Endothelial cell of umbilical vein (primary cell): Measurements from ENCODE around the gene DNAH1. TPM values are rescaled to one million over a fixed set of nuclear protein-coding genes. Genes with fewer than 3 reads are reported as not detected.

ENCODE experiments used
- Bru-seq: library from RNA; stranded (reverse); fragments of 400-500 nt; gene quantifications from one replicate; lab custom pipeline; 2021; lab: Mats Ljungman, UMichigan
- BruChase-seq, 2 experiments: library from RNA; stranded (reverse); fragments of 400-500 nt; gene quantifications; one replicate each; lab custom pipeline; 2021; lab: Mats Ljungman, UMichigan
- BruUV-seq: library from RNA; stranded (reverse); fragments of 400-500 nt; replicated peaks from 2 replicates; lab custom pipeline; 2021; lab: Mats Ljungman, UMichigan
- CTCF ChIA-PET: fragments of 300-600, 350-600 bp; sonication (Branson Sonifier 250); formaldehyde crosslinking; loops from one replicate; lab custom pipeline; 2021; ENCODE audit warnings: antibody characterized with exemption, inconsistent platforms; lab: Charles Lee
- POLR2A ChIA-PET: fragments of 300-600, 350-600 bp; sonication (Branson Sonifier 250); formaldehyde crosslinking; loops from one replicate; lab custom pipeline; 2021; ENCODE audit warnings: antibody characterized with exemption, inconsistent platforms; lab: Charles Lee
- DNase-seq: peaks from one replicate; pipeline ENCODE4 v3.0.0-alpha.2; 2011; ENCODE audit warnings: low read depth, low spot score
- FAIRE-seq: peaks from 2 replicates; lab custom pipeline; 2011; peaks lifted over from hg19 to GRCh38; lab: Jason Lieb, UNC
- H2AFZ ChIP-seq: 2 replicates; pipeline ENCODE4 v1.6.0; 2012; ENCODE audit warnings: low read depth, low read length, control low read depth, inconsistent platforms
- H3K27ac ChIP-seq: 2 replicates; pipeline ENCODE4 v1.5.1; 2011; ENCODE audit warnings: low read depth, mild to moderate bottlenecking, control low read depth, low read length, moderate library complexity; ENCODE audit not compliant: insufficient read depth
- H3K27me3 ChIP-seq, 2 experiments: 2 replicates each; pipeline versions ENCODE4 v1.6.0 to v1.6.1; 2011; ENCODE audit warnings: low read length in 2 of 2, mixed read lengths in 1 of 2; ENCODE audit not compliant: control insufficient read depth in 2 of 2, insufficient read depth in 2 of 2
- H3K36me3 ChIP-seq, 2 experiments: 2 replicates in 1 of 2; 3 replicates in 1 of 2; pipeline ENCODE4 v1.5.1; 2011; ENCODE audit warnings: low read length in 2 of 2, mild to moderate bottlenecking in 1 of 2, moderate library complexity in 1 of 2; ENCODE audit not compliant: control insufficient read depth in 2 of 2, insufficient read depth in 2 of 2; ENCODE audit errors: extremely low read depth in 1 of 2
- H3K4me1 ChIP-seq: 3 replicates; pipeline ENCODE4 v1.5.1; 2011; ENCODE audit warnings: mild to moderate bottlenecking, low read length; ENCODE audit not compliant: control insufficient read depth, insufficient read depth; ENCODE audit errors: extremely low read depth
- H3K4me2 ChIP-seq: 2 replicates; pipeline ENCODE4 v1.6.1; 2011; ENCODE audit warnings: low read length, control low read depth, mixed read lengths; ENCODE audit not compliant: insufficient read depth
- H3K4me3 ChIP-seq, 3 experiments: fragments of 200-600 bp in 1 of 3; sonication (generic), shearing (Covaris generic) in 1 of 3; replicated peaks in 1 of 3; 2 replicates each; pipeline ENCODE4 v1.5.1; 2011 to 2016; ENCODE audit warnings: control low read depth in 3 of 3, low read length in 3 of 3, mild to moderate bottlenecking in 2 of 3, inconsistent platforms in 1 of 3, low read depth in 1 of 3, moderate library complexity in 1 of 3; ENCODE audit not compliant: insufficient read depth in 1 of 3
- H3K79me2 ChIP-seq: 2 replicates; pipeline ENCODE4 v1.6.0; 2012; ENCODE audit warnings: low read length, inconsistent platforms; ENCODE audit not compliant: control insufficient read depth, insufficient read depth
- H3K9ac ChIP-seq: replicated peaks from 2 replicates; pipeline ENCODE3; 2011; ENCODE audit warnings: low read length, control low read depth; ENCODE audit not compliant: insufficient read depth; ENCODE audit errors: extremely low read depth
- H3K9me1 ChIP-seq: replicated peaks from 3 replicates; pipeline ENCODE4 v1.6.0; 2011; ENCODE audit warnings: mild to moderate bottlenecking, low read length; ENCODE audit not compliant: control insufficient read depth, insufficient read depth; ENCODE audit errors: extremely low read depth
- H3K9me3 ChIP-seq: replicated peaks from 2 replicates; pipeline ENCODE4 v1.5.1; 2012; ENCODE audit warnings: low read length, inconsistent platforms; ENCODE audit not compliant: control insufficient read depth, insufficient read depth
- H4K20me1 ChIP-seq: replicated peaks from 2 replicates; pipeline ENCODE3; 2011; ENCODE audit warnings: mild to moderate bottlenecking, low read length; ENCODE audit not compliant: control insufficient read depth, insufficient read depth; ENCODE audit errors: extremely low read depth
- FOS ChIP-seq: IDR thresholded peaks from 2 replicates; pipeline ENCODE4 v1.6.1; 2011; ENCODE audit warnings: mild to moderate bottlenecking, low read length, moderate library complexity, borderline replicate concordance; ENCODE audit not compliant: insufficient read depth
- GATA2 ChIP-seq: IDR thresholded peaks from 2 replicates; pipeline ENCODE4 v1.7.0; 2011; ENCODE audit warnings: low read depth, mild to moderate bottlenecking, moderate library complexity, mixed read lengths, low read length; ENCODE audit not compliant: insufficient read length, insufficient read depth
- MYC ChIP-seq: IDR thresholded peaks from one replicate; pipeline ENCODE4 v1.6.1; 2011; ENCODE audit warnings: mild to moderate bottlenecking, low read depth, low read length
- POLR2A ChIP-seq: IDR thresholded peaks from 2 replicates; pipeline ENCODE4 v1.6.1; 2012; ENCODE audit warnings: low read depth, mild to moderate bottlenecking, control low read depth, low read length
- POLR2AphosphoS5 ChIP-seq: IDR thresholded peaks from 2 replicates; pipeline ENCODE4 v1.6.1; 2012; ENCODE audit warnings: low read depth, mild to moderate bottlenecking, control low read depth, low read length, moderate library complexity; ENCODE audit not compliant: insufficient read depth
- dilution Hi-C: fragments of 300-500 bp; cut with MboI; formaldehyde crosslinking; loops from one replicate; pipeline ENCODE4 v1.15.0; 2019; ENCODE audit warnings: low sequenced_read_pairs; ENCODE audit not compliant: extremely low pct_ligation_motif_present
- intact Hi-C: fragments of 100-400 bp; cut with micrococcal nuclease; formaldehyde crosslinking; loops from one replicate; pipeline ENCODE4 v1.10.0; 2022
- long read RNA-seq: library from polyadenylated mRNA; stranded (forward); transcript quantifications from one replicate; pipeline ENCODE4 v2.0.0, GENCODE V29; 2021
- polyA minus RNA-seq, 3 experiments: library from RNA; depleted of rRNA, polyadenylated mRNA; stranded (reverse); fragments of >200 nt; gene quantifications; 1 replicate in 1 of 3; 2 replicates in 2 of 3; pipeline ENCODE4 v1.2.3, GENCODE V29; 2011
- polyA plus RNA-seq, 4 experiments: library from polyadenylated mRNA; depleted of rRNA in 3 of 4; stranded (reverse) in 3 of 4; unstranded in 1 of 4; fragments of >200 nt; gene quantifications; 2 replicates each; pipeline versions ENCODE4 v1.2.1 to v1.2.3, GENCODE V29; 2011 to 2012; ENCODE audit warnings: missing spikeins in 1 of 4
- total RNA-seq: library from RNA; stranded (reverse); gene quantifications from 2 replicates; pipeline ENCODE4 v1.2.3, GENCODE V29; 2021
- TF ChIP-seq, protein P1 (sequence below): IDR thresholded peaks from 2 replicates; pipeline ENCODE4 v1.6.1; 2011; ENCODE audit not compliant: insufficient read depth, insufficient read length
- TF ChIP-seq, protein P2 (sequence below), 2 donors: IDR thresholded peaks; 1 replicate in 1 of 2; 2 replicates in 1 of 2; pipeline ENCODE4 v1.5.1; 2011; ENCODE audit warnings: low read length in 2 of 2, mild to moderate bottlenecking in 2 of 2, moderate library complexity in 2 of 2, control low read depth in 1 of 2, inconsistent platforms in 1 of 2, low read depth in 1 of 2; ENCODE audit not compliant: insufficient read depth in 1 of 2; ENCODE audit errors: extremely low read depth in 1 of 2

DNAH1 gene
- total RNA-seq (5.0 and 5.8 TPM in 2 replicates), polyA plus RNA-seq (6.0 and 7.4 TPM in 2 replicates), polyA minus RNA-seq (15.4 and 16.2 TPM in 2 replicates), Bru-seq, nascent RNA (percentile 36 among the genes with signal in this experiment), BruChase-seq, experiment 1, labeled RNA remaining after a 6-hour chase (percentile 43 among the genes with signal in this experiment), BruChase-seq, experiment 2, labeled RNA remaining after a 2-hour chase (percentile 41 among the genes with signal in this experiment)
- polyA plus RNA-seq (2011; cell fraction: cytosol; rRNA removed): 1.8 and 2.6 TPM in 2 replicates
- 41.4 and 45.8 TPM in 2 replicates for polyA plus RNA-seq (2011; cell fraction: nucleus; rRNA removed)
- 2.9 and 3.0 TPM in 2 replicates for polyA plus RNA-seq (2012)
- 3.5 TPM for polyA minus RNA-seq (2011; cell fraction: cytosol; rRNA and poly(A)+ RNA removed)
- 22.6 and 24.0 TPM in 2 replicates for polyA minus RNA-seq (2011; cell fraction: nucleus; rRNA and poly(A)+ RNA removed)
- long read RNA-seq, partial matches to known transcripts: 0 of 2 reads
- long read RNA-seq, other reads (novel, unspliced or antisense): 2 of 2 reads

DNA sequence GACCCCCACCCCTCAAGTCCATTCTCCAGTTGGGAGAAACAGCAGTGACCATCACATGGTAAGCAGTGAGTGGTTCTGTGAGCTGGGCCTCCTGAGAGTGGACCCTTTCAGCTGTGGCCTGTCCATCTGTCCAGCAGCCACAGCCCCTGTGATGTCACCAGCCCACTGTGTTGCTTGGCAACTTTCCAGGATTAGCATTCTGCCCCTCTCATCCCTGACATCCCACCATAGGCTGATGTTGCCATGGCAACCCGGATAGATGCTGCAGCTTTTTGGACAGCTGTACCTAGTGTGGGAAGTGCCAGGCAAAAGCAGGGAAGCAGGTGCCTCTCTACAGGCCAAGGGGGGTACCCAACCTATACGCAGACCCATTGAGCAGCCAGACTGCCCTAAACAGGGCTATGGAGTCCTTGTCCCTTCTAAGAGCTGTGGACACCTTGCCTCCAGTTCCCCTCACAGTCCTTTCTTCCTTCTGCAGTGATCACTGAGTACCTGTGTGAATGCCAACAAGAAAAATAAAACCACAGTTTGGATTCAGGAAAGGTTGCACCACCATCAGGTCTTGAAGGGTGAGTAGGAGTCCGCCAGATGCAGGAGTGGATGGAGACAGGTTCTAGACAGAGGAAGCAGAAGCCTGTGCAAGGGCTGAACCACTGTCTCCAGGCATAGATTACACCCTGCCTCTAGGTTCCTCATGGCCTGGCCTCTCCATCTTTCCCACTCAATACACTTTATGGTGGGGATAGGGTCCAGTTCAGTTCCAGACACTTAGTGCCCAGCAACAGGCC lies at the start of gene DNAH1:
DNAH1 (plus strand) TSS at position 343 of the 788 bp plus-strand sequence. CDS start 6,124 bp downstream, outside the sequence.
- no peak within 1 kb of the TSS for H3K4me2 ChIP-seq
- DNase-seq (no peak), FAIRE-seq (no peak)
- no peaks in the 10 kb centered on the region for H3K36me3 ChIP-seq
- no peaks in the 10 kb centered on the region for H3K27me3 ChIP-seq
- no peaks in the 10 kb centered on the region for H4K20me1 ChIP-seq
- BruUV-seq: no TSS peak
- H3K4me3 ChIP-seq: no peak within 1 kb of the TSS
- no peak within 1 kb of the TSS for H3K27ac ChIP-seq
- H3K79me2 ChIP-seq: no peaks in the 10 kb centered on the region
- intact Hi-C loops: no loop called here
- TF ChIP-seq, protein P1, sequence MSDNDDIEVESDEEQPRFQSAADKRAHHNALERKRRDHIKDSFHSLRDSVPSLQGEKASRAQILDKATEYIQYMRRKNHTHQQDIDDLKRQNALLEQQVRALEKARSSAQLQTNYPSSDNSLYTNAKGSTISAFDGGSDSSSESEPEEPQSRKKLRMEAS: no peak
- no peak for TF ChIP-seq FOS
- TF ChIP-seq POLR2AphosphoS5: no peak
- TF ChIP-seq MYC: no peak
- TF ChIP-seq, protein P2, sequence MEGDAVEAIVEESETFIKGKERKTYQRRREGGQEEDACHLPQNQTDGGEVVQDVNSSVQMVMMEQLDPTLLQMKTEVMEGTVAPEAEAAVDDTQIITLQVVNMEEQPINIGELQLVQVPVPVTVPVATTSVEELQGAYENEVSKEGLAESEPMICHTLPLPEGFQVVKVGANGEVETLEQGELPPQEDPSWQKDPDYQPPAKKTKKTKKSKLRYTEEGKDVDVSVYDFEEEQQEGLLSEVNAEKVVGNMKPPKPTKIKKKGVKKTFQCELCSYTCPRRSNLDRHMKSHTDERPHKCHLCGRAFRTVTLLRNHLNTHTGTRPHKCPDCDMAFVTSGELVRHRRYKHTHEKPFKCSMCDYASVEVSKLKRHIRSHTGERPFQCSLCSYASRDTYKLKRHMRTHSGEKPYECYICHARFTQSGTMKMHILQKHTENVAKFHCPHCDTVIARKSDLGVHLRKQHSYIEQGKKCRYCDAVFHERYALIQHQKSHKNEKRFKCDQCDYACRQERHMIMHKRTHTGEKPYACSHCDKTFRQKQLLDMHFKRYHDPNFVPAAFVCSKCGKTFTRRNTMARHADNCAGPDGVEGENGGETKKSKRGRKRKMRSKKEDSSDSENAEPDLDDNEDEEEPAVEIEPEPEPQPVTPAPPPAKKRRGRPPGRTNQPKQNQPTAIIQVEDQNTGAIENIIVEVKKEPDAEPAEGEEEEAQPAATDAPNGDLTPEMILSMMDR (IDR thresholded peaks at IDR 0.05; ENCODE audit: extremely low read depth in 1 of 2, insufficient read depth in 1 of 2, low read depth in 1 of 2, low read length in 2 of 2): no peak
- no peak for TF ChIP-seq GATA2
- TF ChIP-seq POLR2A: no peak
- no peaks in the 10 kb centered on the region for H3K9me3 ChIP-seq
- no peak within 1 kb of the TSS for H3K9ac ChIP-seq
- no peak within 1 kb of the TSS for H2AFZ ChIP-seq
- no peaks in the 10 kb centered on the region for H3K9me1 ChIP-seq
- dilution Hi-C loops: no loop called here
- ChIA-PET POLR2A (no interaction called here), CTCF (interaction anchor here (2.9 kb wide), 1 partner anchor 23 kb away, joined by 8 read pairs; no protein-coding TSS in a partner anchor)
- peaks cover 19% of the 10 kb centered on the region for H3K4me1 ChIP-seq
